Measurements from ENCODE around the gene ITGBL1. TPM values are rescaled to one million over a fixed set of nuclear protein-coding genes. Genes with fewer than 3 reads are reported as not detected.

Gene ITGBL1
- total RNA-seq, 1 experiment from 2014 or later, result not detected

GRCh38 chr13:101522607-101523006 is 70.1 kb downstream of the ITGBL1 start:
- Mint-ChIP-seq H3K36me3 (ENCODE audit: insufficient read depth, unreplicated experiment) (no peaks in the 10 kb centered on the region), H3K27me3 (ENCODE audit: insufficient read depth, unreplicated experiment) (peaks cover 2% of the 10 kb centered on the region), H3K4me1 (ENCODE audit: low read depth, unreplicated experiment) (no peaks in the 10 kb centered on the region), H3K9me3 (ENCODE audit: unreplicated experiment) (no peaks in the 10 kb centered on the region), H3K27ac (ENCODE audit: unreplicated experiment) (no peak overlapping the region), H3K4me3 (ENCODE audit: unreplicated experiment) (no peak overlapping the region)
- H3K4me1 ChIP-seq, result no peaks in the 10 kb centered on the region
- intact Hi-C loops (cut with micrococcal nuclease; ENCODE audit: unreplicated experiment), result no loop called here
- POLR2A ChIA-PET, result no interaction called here
- BruUV-seq (replicated peaks), result no TSS peak
- CTCF ChIA-PET, result no interaction called here
- no peak for DNase-seq
- TF ChIP-seq, protein P1, sequence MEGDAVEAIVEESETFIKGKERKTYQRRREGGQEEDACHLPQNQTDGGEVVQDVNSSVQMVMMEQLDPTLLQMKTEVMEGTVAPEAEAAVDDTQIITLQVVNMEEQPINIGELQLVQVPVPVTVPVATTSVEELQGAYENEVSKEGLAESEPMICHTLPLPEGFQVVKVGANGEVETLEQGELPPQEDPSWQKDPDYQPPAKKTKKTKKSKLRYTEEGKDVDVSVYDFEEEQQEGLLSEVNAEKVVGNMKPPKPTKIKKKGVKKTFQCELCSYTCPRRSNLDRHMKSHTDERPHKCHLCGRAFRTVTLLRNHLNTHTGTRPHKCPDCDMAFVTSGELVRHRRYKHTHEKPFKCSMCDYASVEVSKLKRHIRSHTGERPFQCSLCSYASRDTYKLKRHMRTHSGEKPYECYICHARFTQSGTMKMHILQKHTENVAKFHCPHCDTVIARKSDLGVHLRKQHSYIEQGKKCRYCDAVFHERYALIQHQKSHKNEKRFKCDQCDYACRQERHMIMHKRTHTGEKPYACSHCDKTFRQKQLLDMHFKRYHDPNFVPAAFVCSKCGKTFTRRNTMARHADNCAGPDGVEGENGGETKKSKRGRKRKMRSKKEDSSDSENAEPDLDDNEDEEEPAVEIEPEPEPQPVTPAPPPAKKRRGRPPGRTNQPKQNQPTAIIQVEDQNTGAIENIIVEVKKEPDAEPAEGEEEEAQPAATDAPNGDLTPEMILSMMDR (IDR thresholded peaks at IDR 0.05; ENCODE audit: insufficient read depth in 1 of 2, low read depth in 1 of 2, low read length in 1 of 2, severe bottlenecking in 1 of 2, unreplicated experiment in 1 of 2), result no peak
- H3K36me3 ChIP-seq (ENCODE audit: control insufficient read depth, insufficient read depth, low read length), result no peaks in the 10 kb centered on the region
- H3K27me3 ChIP-seq (replicated peaks; ENCODE audit: control insufficient read depth, insufficient read depth, low read length), result no peaks in the 10 kb centered on the region
- H3K4me3 ChIP-seq (ENCODE audit: low read depth, low read length), result no peak overlapping the region
- no peaks in the 10 kb centered on the region for H3K9me3 ChIP-seq

DNA sequence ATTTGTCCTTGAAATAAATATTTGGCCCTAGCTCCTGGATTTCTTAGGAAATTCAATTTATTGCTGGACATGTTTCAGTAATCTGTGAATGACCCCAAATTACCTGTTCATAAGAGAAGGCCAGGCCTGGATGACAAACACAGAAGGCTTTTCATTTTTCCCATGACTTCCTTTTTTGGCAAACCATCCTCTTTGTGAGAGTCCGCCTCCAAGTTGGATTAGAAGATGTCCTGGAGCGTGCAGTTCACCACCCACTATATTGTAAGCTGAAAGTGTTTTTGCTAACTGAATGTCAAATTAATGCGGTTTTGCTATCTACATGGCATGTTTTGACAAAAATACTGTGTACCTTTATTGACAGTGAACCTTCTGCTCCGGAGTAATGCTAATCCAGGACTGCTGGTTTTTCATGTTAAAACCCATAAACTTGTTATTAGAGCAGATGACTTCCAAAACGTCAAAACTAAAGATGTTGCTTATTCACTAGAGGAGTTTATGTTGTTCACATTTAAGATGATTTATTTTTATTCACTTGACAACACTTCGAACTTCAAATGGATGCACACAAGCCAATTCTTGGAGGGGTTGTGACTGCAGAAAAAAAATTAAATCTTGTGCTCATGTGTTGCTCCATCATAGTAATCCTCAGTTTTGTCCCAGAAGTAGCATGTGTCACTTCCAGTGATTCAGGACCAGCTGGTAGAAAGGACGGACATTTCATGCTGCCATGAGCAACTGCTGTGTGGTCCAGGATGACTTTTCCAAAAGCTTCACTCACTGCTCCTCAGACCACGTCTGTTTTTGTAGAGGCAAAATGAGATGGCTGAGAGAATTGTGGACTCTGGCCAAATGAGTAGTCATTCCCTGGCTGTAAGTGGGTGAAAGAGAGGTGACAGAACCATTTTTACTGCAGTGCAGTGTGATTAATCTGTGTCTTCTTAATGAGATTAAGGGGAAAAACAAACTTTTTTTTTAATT is 71.0 kb downstream of the ITGBL1 start:
- no peaks in the 10 kb centered on the region for H3K9me3 ChIP-seq
- no peak overlapping the region for H3K4me3 ChIP-seq (ENCODE audit: low read depth, low read length)
- TF ChIP-seq, protein P1 (IDR thresholded peaks at IDR 0.05; ENCODE audit: insufficient read depth in 1 of 2, low read depth in 1 of 2, low read length in 1 of 2, severe bottlenecking in 1 of 2, unreplicated experiment in 1 of 2), result no peak
- Mint-ChIP-seq H3K4me3 (ENCODE audit: unreplicated experiment) (no peak overlapping the region), H3K36me3 (ENCODE audit: insufficient read depth, unreplicated experiment) (no peaks in the 10 kb centered on the region), H3K27me3 (ENCODE audit: insufficient read depth, unreplicated experiment) (peaks cover 2% of the 10 kb centered on the region), H3K4me1 (ENCODE audit: low read depth, unreplicated experiment) (no peaks in the 10 kb centered on the region), H3K9me3 (ENCODE audit: unreplicated experiment) (no peaks in the 10 kb centered on the region), H3K27ac (ENCODE audit: unreplicated experiment) (no peak overlapping the region)
- no peaks in the 10 kb centered on the region for H3K27me3 ChIP-seq (replicated peaks; ENCODE audit: control insufficient read depth, insufficient read depth, low read length)
- H3K4me1 ChIP-seq, result no peaks in the 10 kb centered on the region
- BruUV-seq (replicated peaks), result no TSS peak
- intact Hi-C loops (cut with micrococcal nuclease; ENCODE audit: unreplicated experiment), result no loop called here
- DNase-seq, result no peak
- CTCF ChIA-PET, result no interaction called here
- POLR2A ChIA-PET, result interaction anchor here (0.6 kb wide), 1 partner anchor 258 kb away, joined by 3 read pairs; no protein-coding TSS in a partner anchor
- H3K36me3 ChIP-seq (ENCODE audit: control insufficient read depth, insufficient read depth, low read length), result no peaks in the 10 kb centered on the region

DNA sequence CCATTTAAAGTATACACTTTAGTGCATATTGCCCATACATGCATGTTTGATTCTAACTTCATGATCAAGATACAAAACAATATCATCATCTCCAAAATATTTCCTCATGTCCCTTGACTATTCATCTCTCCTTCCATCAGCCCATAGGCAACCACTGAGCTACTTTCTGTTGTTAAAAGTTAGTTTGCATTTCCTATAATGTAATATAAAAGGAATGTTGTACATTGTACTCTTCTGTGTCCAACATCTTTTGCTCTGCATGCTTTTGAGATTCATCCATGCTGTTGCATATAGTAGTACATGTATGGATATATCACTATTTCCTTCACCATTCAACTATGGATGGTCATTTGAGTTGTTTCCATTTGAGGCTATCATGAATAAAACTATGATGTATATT is 74.7 kb downstream of the ITGBL1 start:
- DNase-seq, result no peak
- no peak overlapping the region for H3K27ac Mint-ChIP-seq (ENCODE audit: unreplicated experiment)
- Histone ChIP-seq H3K27me3 (replicated peaks; ENCODE audit: control insufficient read depth, insufficient read depth, low read length) (no peaks in the 10 kb centered on the region), H3K36me3 (ENCODE audit: control insufficient read depth, insufficient read depth, low read length) (no peaks in the 10 kb centered on the region), H3K4me3 (ENCODE audit: low read depth, low read length) (no peak overlapping the region), H3K4me1 (no peaks in the 10 kb centered on the region), H3K9me3 (no peaks in the 10 kb centered on the region)
- no TSS peak for BruUV-seq (replicated peaks)
- ChIA-PET POLR2A (no interaction called here), CTCF (no interaction called here)
- no peaks in the 10 kb centered on the region for H3K9me3 Mint-ChIP-seq (ENCODE audit: unreplicated experiment)
- intact Hi-C loops (cut with micrococcal nuclease; ENCODE audit: unreplicated experiment), result no loop called here
- H3K36me3 Mint-ChIP-seq (ENCODE audit: insufficient read depth, unreplicated experiment), result no peaks in the 10 kb centered on the region
- no peaks in the 10 kb centered on the region for H3K4me1 Mint-ChIP-seq (ENCODE audit: low read depth, unreplicated experiment)
- H3K27me3 Mint-ChIP-seq (ENCODE audit: insufficient read depth, unreplicated experiment), result no peaks in the 10 kb centered on the region
- TF ChIP-seq, protein P1 (IDR thresholded peaks at IDR 0.05; ENCODE audit: insufficient read depth in 1 of 2, low read depth in 1 of 2, low read length in 1 of 2, severe bottlenecking in 1 of 2, unreplicated experiment in 1 of 2), result no peak
- H3K4me3 Mint-ChIP-seq (ENCODE audit: unreplicated experiment), result no peak overlapping the region

Measured in Caco-2 (cell line).